IPS-20b (cell line): ENCODE measurements around the gene DEFB116.
"Not testable (repeated sequence)": the region's sequence is repeated elsewhere in the genome, so short reads cannot be mapped to it uniquely, and the experiment has no call there.

ENCODE experiments used
- H3K27ac ChIP-seq: one replicate; pipeline ENCODE4 v1.5.1; 2013; ENCODE audit warnings: low read length
- H3K27me3 ChIP-seq: 2 replicates; pipeline ENCODE4 v1.6.1; 2013; ENCODE audit warnings: mild to moderate bottlenecking, low read length, inconsistent platforms; ENCODE audit not compliant: insufficient read depth
- H3K36me3 ChIP-seq: 2 replicates; pipeline ENCODE4 v1.6.1; 2013; ENCODE audit warnings: low read depth, mild to moderate bottlenecking, inconsistent platforms, low read length, moderate library complexity; ENCODE audit not compliant: insufficient read depth
- H3K4me1 ChIP-seq: 2 replicates; pipeline ENCODE4 v1.6.1; 2013; ENCODE audit warnings: mild to moderate bottlenecking, control low read depth, inconsistent platforms, low read length, moderate library complexity; ENCODE audit not compliant: insufficient read depth
- H3K4me3 ChIP-seq: 2 replicates; pipeline ENCODE4 v1.5.1; 2013; ENCODE audit warnings: mild to moderate bottlenecking, low read length, inconsistent platforms
- H3K9ac ChIP-seq: 2 replicates; pipeline ENCODE4 v1.6.1; 2013; ENCODE audit warnings: low read depth, mild to moderate bottlenecking, inconsistent platforms, low read length, moderate library complexity
- H3K9me3 ChIP-seq: 2 replicates; pipeline ENCODE4 v1.6.1; 2013; ENCODE audit warnings: mild to moderate bottlenecking, low read depth, low read length, inconsistent platforms; ENCODE audit not compliant: insufficient read depth

DEFB116 gene

DNA sequence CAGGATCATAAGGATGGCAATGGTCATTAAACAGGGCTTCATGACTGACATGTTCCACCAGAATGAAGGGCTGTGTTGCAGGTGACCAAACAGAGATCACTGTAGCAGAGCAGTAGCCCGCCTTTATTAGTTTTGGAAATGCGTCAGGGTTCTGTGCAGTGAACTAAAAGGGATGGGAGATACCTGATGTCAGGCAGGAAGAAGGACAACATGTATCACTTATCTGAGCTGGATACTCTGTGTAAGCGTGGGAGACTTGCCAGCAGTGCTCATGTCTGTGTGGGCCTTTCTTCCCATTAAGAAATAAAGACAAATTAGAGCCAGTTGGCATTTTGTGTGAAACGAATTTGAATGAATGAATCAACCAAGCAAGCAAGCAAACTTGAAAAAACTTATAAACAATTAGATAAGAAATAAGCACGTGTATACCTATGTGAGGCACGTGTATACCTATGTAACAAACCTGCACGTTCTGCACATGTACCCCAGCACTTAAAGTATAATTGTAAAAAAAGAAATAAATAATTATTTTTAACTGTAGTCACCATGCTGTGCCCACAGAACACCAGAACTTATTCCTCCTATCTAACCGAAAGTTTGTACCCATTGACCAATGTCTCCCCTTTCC is at the start of gene DEFB116:
Gene DEFB116 (minus strand): TSS at position 51 of the 628 bp plus-strand sequence. CDS start 0 bp downstream, at position 51.
- Histone ChIP-seq H3K9me3 (peaks cover 97% of the 10 kb centered on the region), H3K4me1 (no peaks in the 10 kb centered on the region)

DNA sequence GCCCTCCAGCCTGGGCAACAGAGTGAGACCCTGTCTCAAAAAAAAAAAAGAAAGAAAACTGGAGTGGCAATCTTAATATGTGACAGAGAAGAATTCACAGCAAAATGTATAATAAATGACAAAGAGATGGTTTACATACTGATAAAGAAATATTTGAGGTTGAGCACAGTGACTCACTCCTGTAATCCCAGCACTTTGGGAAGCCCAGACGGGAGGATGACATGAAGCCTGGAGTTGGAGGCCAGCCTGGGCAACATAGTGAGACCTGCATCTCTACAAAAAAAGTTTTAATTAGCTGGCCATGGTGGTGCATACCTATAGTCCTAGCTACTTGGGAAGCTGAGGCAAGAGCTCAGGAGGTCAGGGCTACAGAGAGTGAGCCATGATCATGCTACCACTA is 47.6 kb upstream of the DEFB116 start:
- Histone ChIP-seq H3K36me3 (no peaks in the 10 kb centered on the region), H3K27ac (no peak overlapping the region), H3K4me1 (no peaks in the 10 kb centered on the region), H3K4me3 (no peak overlapping the region), H3K9ac (no peak overlapping the region), H3K27me3 (no peaks in the 10 kb centered on the region), H3K9me3 (peaks cover 83% of the 10 kb centered on the region)

More for the DNA sequence above, at the start of gene DEFB116:
- H3K27me3 ChIP-seq: no peaks in the 10 kb centered on the region
- no peak within 1 kb of the TSS for H3K9ac ChIP-seq
- no peak within 1 kb of the TSS for H3K4me3 ChIP-seq
- H3K36me3 ChIP-seq: no peaks in the 10 kb centered on the region
- no peak within 1 kb of the TSS for H3K27ac ChIP-seq

- H3K36me3 ChIP-seq: no peaks in the 10 kb centered on the region
- H3K27me3 ChIP-seq: no peaks in the 10 kb centered on the region
- no peak overlapping the region for H3K27ac ChIP-seq
- H3K9ac ChIP-seq: no peak overlapping the region
- peaks cover 55% of the 10 kb centered on the region for H3K9me3 ChIP-seq
- H3K4me1 ChIP-seq: no peaks in the 10 kb centered on the region
- no peak overlapping the region for H3K4me3 ChIP-seq
Observed at GRCh38 chr20:31341470-31341869, 33.1 kb upstream of the DEFB116 start.

GRCh38 chr20:31330893-31331292 is 22.5 kb upstream of the DEFB116 start:
- H3K9me3 ChIP-seq: peaks cover 61% of the 10 kb centered on the region
- no peaks in the 10 kb centered on the region for H3K4me1 ChIP-seq
- no peaks in the 10 kb centered on the region for H3K36me3 ChIP-seq
- H3K27me3 ChIP-seq: no peaks in the 10 kb centered on the region
- no peak overlapping the region for H3K4me3 ChIP-seq
- no peak overlapping the region for H3K27ac ChIP-seq
- H3K9ac ChIP-seq: no peak overlapping the region

DNA sequence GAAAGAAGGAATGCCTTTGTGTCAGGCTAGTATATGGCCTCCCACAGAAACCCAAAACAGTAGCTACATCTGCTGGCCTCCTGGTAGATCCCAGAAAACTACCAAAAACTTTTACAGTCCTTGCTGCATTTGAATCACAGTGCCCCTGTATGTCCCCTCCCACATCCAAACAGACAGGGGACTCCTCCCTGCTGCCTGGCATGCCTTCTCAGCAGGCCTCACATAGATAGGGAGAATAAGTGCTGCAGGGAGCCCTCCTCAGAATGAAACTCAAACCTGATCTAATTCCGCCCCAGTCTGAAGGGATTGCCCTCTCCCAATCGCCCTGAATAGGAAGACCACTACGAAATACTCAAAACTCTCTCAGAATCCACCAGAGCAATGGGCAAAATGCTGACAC is 14.1 kb upstream of the DEFB116 start:
- Histone ChIP-seq H3K9me3 (peaks cover 84% of the 10 kb centered on the region), H3K27ac (no peak overlapping the region), H3K27me3 (no peaks in the 10 kb centered on the region), H3K9ac (no peak overlapping the region), H3K4me1 (no peaks in the 10 kb centered on the region), H3K4me3 (no peak overlapping the region), H3K36me3 (no peaks in the 10 kb centered on the region)

DNA sequence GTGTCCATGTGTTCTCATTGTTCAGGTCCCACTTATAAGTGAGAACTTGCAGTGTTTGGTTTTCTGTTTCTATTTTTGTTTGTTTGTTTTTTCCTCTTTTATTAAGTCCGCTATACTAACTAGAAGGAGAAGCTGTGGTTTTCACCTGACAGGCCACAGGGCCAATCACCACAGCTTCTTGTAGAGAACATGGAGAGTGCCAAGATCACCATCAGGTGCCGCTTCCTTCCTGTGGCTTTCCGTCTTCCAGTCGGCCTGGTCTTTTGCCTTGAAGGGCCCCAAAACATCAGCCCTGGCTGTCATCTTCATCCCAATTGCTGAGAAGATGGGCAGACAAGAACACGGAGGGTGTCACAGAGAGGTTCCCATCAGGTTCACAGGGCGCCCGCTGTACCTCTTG is 23.4 kb downstream of the DEFB116 start:
- H3K9me3 ChIP-seq: peaks cover 96% of the 10 kb centered on the region
- not testable (repeated sequence) for H3K27me3 ChIP-seq, H3K36me3 ChIP-seq, H3K4me1 ChIP-seq, H3K9ac ChIP-seq, H3K4me3 ChIP-seq, H3K27ac ChIP-seq

DNA sequence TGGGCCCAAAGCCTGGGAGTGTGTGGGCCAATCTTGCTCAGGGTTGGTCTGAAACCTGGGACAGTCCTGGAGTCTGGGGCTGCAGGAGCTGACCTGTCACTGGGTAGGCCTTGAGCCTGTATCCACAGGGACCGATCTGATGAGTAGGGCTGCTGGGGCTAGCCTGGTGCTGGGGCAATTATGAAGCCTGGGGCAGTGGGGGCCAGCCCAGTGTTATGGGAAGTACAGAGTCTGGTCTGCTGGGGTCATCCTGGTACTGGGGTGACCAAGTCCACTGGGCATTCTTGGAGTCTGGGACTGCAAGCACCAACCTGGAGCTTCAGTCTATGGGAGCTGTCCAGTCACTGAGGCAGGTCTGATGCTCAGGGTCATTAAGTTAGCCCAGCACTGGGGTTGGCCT is 30.2 kb downstream of the DEFB116 start:
- Histone ChIP-seq H3K4me3 (no peak overlapping the region), H3K27me3 (no peaks in the 10 kb centered on the region), H3K4me1 (no peaks in the 10 kb centered on the region), H3K9ac (no peak overlapping the region), H3K9me3 (peaks cover 94% of the 10 kb centered on the region), H3K36me3 (no peaks in the 10 kb centered on the region), H3K27ac (no peak overlapping the region)

DNA sequence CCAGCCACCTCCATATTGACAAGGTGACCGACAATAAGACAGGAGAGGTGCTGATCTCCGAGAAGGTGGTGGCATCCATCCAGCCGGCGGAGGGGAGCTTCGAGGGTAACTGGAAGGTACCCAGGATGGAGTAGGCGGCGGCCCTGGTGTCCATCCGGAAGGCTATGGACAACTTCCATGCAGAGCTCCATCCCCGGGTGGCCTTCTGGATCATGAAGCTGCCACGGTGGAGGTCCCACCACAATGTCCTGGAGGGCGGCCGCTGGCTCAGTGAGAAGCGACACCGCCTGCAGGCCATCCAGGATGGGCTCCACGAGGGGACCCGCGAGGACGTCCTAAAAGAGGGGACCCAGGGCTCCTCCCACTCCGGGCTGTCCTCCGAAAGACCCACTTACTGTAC is 33.9 kb downstream of the DEFB116 start:
- H3K36me3 ChIP-seq: no peaks in the 10 kb centered on the region
- H3K9ac ChIP-seq: no peak overlapping the region
- peaks cover 93% of the 10 kb centered on the region for H3K9me3 ChIP-seq
- H3K4me3 ChIP-seq: no peak overlapping the region
- no peaks in the 10 kb centered on the region for H3K4me1 ChIP-seq
- no peaks in the 10 kb centered on the region for H3K27me3 ChIP-seq
- H3K27ac ChIP-seq: no peak overlapping the region

- Histone ChIP-seq H3K9me3 (peaks cover 72% of the 10 kb centered on the region), H3K9ac (no peak overlapping the region), H3K4me3 (no peak overlapping the region), H3K27me3 (no peaks in the 10 kb centered on the region), H3K27ac (no peak overlapping the region), H3K4me1 (no peaks in the 10 kb centered on the region), H3K36me3 (no peaks in the 10 kb centered on the region)
Observed at GRCh38 chr20:31260326-31260932, 48.0 kb downstream of the DEFB116 start.

DNA sequence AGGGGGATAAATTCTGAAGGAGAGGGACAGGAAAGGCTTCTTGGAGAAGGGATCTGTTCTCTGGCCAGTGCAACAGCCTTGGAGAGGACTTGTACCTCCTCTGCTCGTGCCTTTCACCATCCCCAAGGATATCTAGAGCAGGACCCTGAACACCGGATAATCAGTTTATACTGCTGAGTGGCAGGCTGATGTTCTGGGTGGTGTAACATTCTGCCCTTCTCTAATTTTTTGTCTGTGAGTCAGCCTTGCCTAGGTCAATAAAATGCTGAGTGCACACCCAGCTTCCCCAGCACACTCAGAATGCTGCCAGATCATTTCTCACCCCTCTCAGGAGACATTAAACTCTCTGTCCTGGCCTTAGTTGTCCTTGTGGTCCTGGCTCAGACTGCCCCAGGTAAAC is 51.0 kb downstream of the DEFB116 start, which contains the start of gene DEFB115:
Gene DEFB115 (plus strand): TSS at position 301 of the 400 bp plus-strand sequence. CDS start 0 bp downstream, at position 301.
- Histone ChIP-seq H3K36me3 (no peaks in the 10 kb centered on the region), H3K4me3 (no peak within 1 kb of the TSS; the same call in 1 of the 2 replicates), H3K9me3 (peaks cover 96% of the 10 kb centered on the region)

DNA sequence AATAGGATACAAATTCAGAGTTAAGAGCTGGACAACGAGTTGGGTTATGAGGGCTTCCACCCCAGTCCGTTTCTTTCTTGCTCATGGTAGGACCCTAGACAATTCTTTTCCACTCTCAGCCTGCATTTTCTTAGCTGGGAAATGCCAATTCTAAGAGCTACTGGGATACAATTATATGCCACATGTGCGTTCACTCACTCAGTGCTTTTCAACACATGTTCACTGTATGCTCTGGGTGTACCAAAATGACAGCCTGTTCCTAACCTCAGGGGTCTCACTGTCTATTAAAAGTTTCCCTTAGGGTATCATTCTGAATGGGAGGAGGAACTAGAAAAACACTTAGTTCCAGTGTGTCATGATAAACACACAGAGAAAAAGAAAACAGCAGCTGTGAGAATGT is 51.4 kb downstream of the DEFB116 start:
- Histone ChIP-seq H3K27ac (no peak overlapping the region), H3K9ac (no peak overlapping the region), H3K4me1 (no peaks in the 10 kb centered on the region), H3K27me3 (no peaks in the 10 kb centered on the region), H3K36me3 (no peaks in the 10 kb centered on the region), H3K4me3 (no peak overlapping the region), H3K9me3 (peaks cover 96% of the 10 kb centered on the region)

More for the DNA sequence above, 51.0 kb downstream of the DEFB116 start, which contains the start of gene DEFB115:
- Histone ChIP-seq H3K4me1 (no peaks in the 10 kb centered on the region), H3K27me3 (no peaks in the 10 kb centered on the region), H3K27ac (no peak within 1 kb of the TSS), H3K9ac (no peak within 1 kb of the TSS)
